Measurements from ENCODE around the gene PPIL4.
"Not testable (repeated sequence)": the region's sequence is repeated elsewhere in the genome, so short reads cannot be mapped to it uniquely, and the experiment has no call there.

The PPIL4 gene

GRCh38 chr6:149468179-149468578 lies 77.7 kb downstream of the PPIL4 start:
- DNase-seq (ENCODE audit: low read depth): no peak
- no peak overlapping the region for H3K4me3 ChIP-seq (ENCODE audit: control insufficient read depth, low read depth, low read length)
- TF ChIP-seq, protein P1, sequence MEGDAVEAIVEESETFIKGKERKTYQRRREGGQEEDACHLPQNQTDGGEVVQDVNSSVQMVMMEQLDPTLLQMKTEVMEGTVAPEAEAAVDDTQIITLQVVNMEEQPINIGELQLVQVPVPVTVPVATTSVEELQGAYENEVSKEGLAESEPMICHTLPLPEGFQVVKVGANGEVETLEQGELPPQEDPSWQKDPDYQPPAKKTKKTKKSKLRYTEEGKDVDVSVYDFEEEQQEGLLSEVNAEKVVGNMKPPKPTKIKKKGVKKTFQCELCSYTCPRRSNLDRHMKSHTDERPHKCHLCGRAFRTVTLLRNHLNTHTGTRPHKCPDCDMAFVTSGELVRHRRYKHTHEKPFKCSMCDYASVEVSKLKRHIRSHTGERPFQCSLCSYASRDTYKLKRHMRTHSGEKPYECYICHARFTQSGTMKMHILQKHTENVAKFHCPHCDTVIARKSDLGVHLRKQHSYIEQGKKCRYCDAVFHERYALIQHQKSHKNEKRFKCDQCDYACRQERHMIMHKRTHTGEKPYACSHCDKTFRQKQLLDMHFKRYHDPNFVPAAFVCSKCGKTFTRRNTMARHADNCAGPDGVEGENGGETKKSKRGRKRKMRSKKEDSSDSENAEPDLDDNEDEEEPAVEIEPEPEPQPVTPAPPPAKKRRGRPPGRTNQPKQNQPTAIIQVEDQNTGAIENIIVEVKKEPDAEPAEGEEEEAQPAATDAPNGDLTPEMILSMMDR (conservative IDR thresholded peaks at IDR 0.05; ENCODE audit: control insufficient read depth, insufficient read depth, low read depth, low read length): no peak

- DNase-seq (ENCODE audit: low read depth): no peak
Observed at GRCh38 chr6:149467265-149467664, 78.6 kb downstream of the PPIL4 start.

GRCh38 chr6:149464411-149464810 lies 81.4 kb downstream of the PPIL4 start:
- no peak overlapping the region for H3K4me3 ChIP-seq (ENCODE audit: control insufficient read depth, low read depth, low read length)
- TF ChIP-seq, protein P1 (conservative IDR thresholded peaks at IDR 0.05; ENCODE audit: control insufficient read depth, insufficient read depth, low read depth, low read length): no peak
- DNase-seq (ENCODE audit: low read depth): no peak

More at GRCh38 chr6:149467265-149467664, 78.6 kb downstream of the PPIL4 start:
- H3K4me3 ChIP-seq (ENCODE audit: control insufficient read depth, low read depth, low read length): no peak overlapping the region
- TF ChIP-seq, protein P1 (conservative IDR thresholded peaks at IDR 0.05; ENCODE audit: control insufficient read depth, insufficient read depth, low read depth, low read length): no peak

GRCh38 chr6:149463781-149464180 lies 82.1 kb downstream of the PPIL4 start:
- TF ChIP-seq, protein P1 (conservative IDR thresholded peaks at IDR 0.05; ENCODE audit: control insufficient read depth, insufficient read depth, low read depth, low read length): no peak
- DNase-seq (ENCODE audit: low read depth): no peak
- H3K4me3 ChIP-seq (ENCODE audit: control insufficient read depth, low read depth, low read length): no peak overlapping the region

GRCh38 chr6:149462712-149463111 lies 83.1 kb downstream of the PPIL4 start:
- not testable (repeated sequence) for DNase-seq (ENCODE audit: low read depth); H3K4me3 ChIP-seq (ENCODE audit: control insufficient read depth, low read depth, low read length)

GRCh38 chr6:149461670-149462069 lies 84.2 kb downstream of the PPIL4 start:
- TF ChIP-seq, protein P1 (conservative IDR thresholded peaks at IDR 0.05; ENCODE audit: control insufficient read depth, insufficient read depth, low read depth, low read length): no peak
- DNase-seq (ENCODE audit: low read depth): no peak
- no peak overlapping the region for H3K4me3 ChIP-seq (ENCODE audit: control insufficient read depth, low read depth, low read length)

- not testable (repeated sequence) for DNase-seq (ENCODE audit: low read depth); H3K4me3 ChIP-seq (ENCODE audit: control insufficient read depth, low read depth, low read length)
Observed at GRCh38 chr6:149460249-149460648, 85.6 kb downstream of the PPIL4 start.

DNA sequence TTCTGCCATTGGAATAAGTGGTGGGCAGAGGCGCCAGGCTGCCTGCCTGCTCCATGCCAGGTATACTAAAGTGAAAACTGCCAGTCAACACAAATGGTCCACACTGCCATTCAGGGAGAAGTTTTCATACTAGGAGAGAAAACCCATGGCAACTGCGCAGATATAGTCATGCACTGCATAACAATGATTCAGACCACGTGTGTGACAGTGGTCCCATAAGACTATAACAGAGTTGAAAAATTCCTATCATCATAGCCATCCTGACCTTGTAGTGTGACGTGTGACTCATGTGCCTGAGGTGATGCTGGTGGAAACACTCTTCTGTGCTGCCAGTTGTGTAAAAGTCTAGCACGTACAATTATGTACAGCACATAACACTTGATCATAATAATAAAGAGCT lies 86.1 kb downstream of the PPIL4 start:
- TF ChIP-seq, protein P1 (conservative IDR thresholded peaks at IDR 0.05; ENCODE audit: control insufficient read depth, insufficient read depth, low read depth, low read length): no peak
- peak; percentile 42 for DNase-seq (ENCODE audit: low read depth)
- no peak overlapping the region for H3K4me3 ChIP-seq (ENCODE audit: control insufficient read depth, low read depth, low read length)

Measured in fibroblast of mammary gland (primary cell).